ENCODE data around the gene PCDHGA9. TPM values are rescaled to one million over a fixed set of nuclear protein-coding genes. Genes with fewer than 3 reads are reported as not detected.

Gene PCDHGA9
- total RNA-seq, 2 experiments from 2014 or later = 5.7 to 5.9 TPM

GRCh38 chr5:141366016-141366896 is 36.3 kb upstream of the PCDHGA9 start:
- CTCF ChIA-PET (ENCODE audit: unreplicated experiment) = no interaction called here
- no peaks in the 10 kb centered on the region for H4K20me1 ChIP-seq (ENCODE audit: insufficient read depth, low read length)
- H3K36me3 ChIP-seq (ENCODE audit: insufficient read depth, low read length) = peaks cover 24% of the 10 kb centered on the region
- no peak for DNase-seq (ENCODE audit: low spot score)
- peaks cover 35% of the 10 kb centered on the region for H3K4me1 ChIP-seq (ENCODE audit: insufficient read depth, low read length, poor library complexity, severe bottlenecking)
- intact Hi-C loops (cut with micrococcal nuclease; ENCODE audit: unreplicated experiment) = no loop called here
- H3K9me2 ChIP-seq (ENCODE audit: insufficient read depth, low read length) = no peaks in the 10 kb centered on the region
- peaks cover 17% of the 10 kb centered on the region; the same call in 1 of the 2 replicates for H3K79me2 ChIP-seq (ENCODE audit: insufficient read depth, low read depth, low read length)
- no peak overlapping the region for H2AFZ ChIP-seq (ENCODE audit: low read length)
- POLR2A ChIA-PET = interaction anchor here (0.7 kb wide), 1 partner anchor 141 kb away, joined by 3 read pairs; no protein-coding TSS in a partner anchor
- H3K27ac ChIP-seq (ENCODE audit: low read depth, low read length, poor library complexity, severe bottlenecking) = no peak overlapping the region
- BruUV-seq (replicated peaks) = no TSS peak
- TF ChIP-seq EZH2phosphoT487 (IDR thresholded peaks at IDR 0.05; ENCODE audit: borderline replicate concordance, low read depth, low read length) = no peak
- TF ChIP-seq, protein P1, sequence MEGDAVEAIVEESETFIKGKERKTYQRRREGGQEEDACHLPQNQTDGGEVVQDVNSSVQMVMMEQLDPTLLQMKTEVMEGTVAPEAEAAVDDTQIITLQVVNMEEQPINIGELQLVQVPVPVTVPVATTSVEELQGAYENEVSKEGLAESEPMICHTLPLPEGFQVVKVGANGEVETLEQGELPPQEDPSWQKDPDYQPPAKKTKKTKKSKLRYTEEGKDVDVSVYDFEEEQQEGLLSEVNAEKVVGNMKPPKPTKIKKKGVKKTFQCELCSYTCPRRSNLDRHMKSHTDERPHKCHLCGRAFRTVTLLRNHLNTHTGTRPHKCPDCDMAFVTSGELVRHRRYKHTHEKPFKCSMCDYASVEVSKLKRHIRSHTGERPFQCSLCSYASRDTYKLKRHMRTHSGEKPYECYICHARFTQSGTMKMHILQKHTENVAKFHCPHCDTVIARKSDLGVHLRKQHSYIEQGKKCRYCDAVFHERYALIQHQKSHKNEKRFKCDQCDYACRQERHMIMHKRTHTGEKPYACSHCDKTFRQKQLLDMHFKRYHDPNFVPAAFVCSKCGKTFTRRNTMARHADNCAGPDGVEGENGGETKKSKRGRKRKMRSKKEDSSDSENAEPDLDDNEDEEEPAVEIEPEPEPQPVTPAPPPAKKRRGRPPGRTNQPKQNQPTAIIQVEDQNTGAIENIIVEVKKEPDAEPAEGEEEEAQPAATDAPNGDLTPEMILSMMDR (conservative IDR thresholded peaks at IDR 0.05; ENCODE audit: low read length) = no peak
- H3K4me3 ChIP-seq (ENCODE audit: low read depth, low read length, poor library complexity, severe bottlenecking) = no peak overlapping the region
- no peaks in the 10 kb centered on the region; the same call in 1 of the 2 replicates for H3K9me3 ChIP-seq (ENCODE audit: low read length)
- no peak overlapping the region for H3K4me2 ChIP-seq (ENCODE audit: low read length)

DNA sequence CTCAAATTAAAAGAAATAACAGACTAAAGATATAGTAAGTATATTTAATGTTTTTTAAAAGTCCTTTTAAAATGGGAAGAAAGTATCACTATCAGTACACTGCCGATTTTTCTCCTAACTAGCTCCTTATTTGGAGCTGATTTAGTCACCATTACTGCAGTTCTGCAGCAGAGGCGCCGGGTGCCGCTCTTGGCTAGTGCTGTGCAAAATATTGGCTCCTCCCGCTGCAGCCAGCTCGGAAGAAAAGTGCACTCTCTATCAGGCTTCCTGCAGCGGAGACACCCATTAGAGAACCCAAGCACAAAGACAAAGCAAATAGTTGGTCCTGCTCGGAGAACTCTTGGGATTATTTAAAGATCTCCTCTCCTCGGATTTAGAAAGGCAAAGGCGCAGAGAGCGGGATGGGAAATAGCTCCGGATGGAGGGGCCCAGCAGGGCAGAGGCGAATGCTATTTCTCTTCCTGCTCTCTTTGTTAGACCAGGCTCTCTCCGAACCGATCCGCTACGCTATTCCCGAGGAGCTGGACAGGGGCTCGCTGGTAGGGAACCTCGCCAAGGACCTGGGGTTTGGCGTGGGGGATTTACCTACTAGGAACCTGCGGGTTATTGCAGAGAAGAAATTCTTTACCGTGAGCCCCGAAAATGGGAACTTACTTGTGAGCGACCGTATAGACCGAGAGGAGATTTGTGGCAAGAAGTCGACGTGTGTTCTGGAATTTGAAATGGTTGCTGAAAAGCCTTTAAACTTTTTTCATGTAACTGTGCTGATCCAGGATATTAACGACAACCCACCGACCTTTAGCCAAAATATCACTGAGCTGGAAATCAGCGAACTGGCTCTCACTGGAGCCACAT is 32.4 kb upstream of the PCDHGA9 start, which contains the start of gene PCDHGB3:
TSS of gene PCDHGB3 (plus strand) at position 249 of the 855 bp plus-strand sequence. CDS start at position 402, 153 bp downstream.
- BruUV-seq (replicated peaks) = no TSS peak
- POLR2A ChIA-PET = interaction anchor here (0.5 to 1.6 kb wide), 12 partner anchors 11 to 685 kb away, joined by 3 to 7 read pairs (median 3); partner anchors contain the start of genes PCDHB15 and PCDHGB5
- Histone ChIP-seq H3K9me3 (ENCODE audit: low read length) (no peaks in the 10 kb centered on the region), H3K79me2 (ENCODE audit: insufficient read depth, low read depth, low read length) (no peaks in the 10 kb centered on the region), H3K4me2 (ENCODE audit: low read length) (peak within 1 kb of the TSS; percentile 55), H3K4me1 (ENCODE audit: insufficient read depth, low read length, poor library complexity, severe bottlenecking) (peaks cover 12% of the 10 kb centered on the region), H3K27ac (ENCODE audit: low read depth, low read length, poor library complexity, severe bottlenecking) (no peak within 1 kb of the TSS), H4K20me1 (ENCODE audit: insufficient read depth, low read length) (no peaks in the 10 kb centered on the region), H2AFZ (ENCODE audit: low read length) (peak within 1 kb of the TSS; percentile 73), H3K4me3 (ENCODE audit: low read depth, low read length, poor library complexity, severe bottlenecking) (peak within 1 kb of the TSS; percentile 34), H3K36me3 (ENCODE audit: insufficient read depth, low read length) (peaks cover 17% of the 10 kb centered on the region), H3K9me2 (ENCODE audit: insufficient read depth, low read length) (no peaks in the 10 kb centered on the region)
- no peak for TF ChIP-seq EZH2phosphoT487 (IDR thresholded peaks at IDR 0.05; ENCODE audit: borderline replicate concordance, low read depth, low read length)
- TF ChIP-seq, protein P1 (conservative IDR thresholded peaks at IDR 0.05; ENCODE audit: low read length) = peak; percentile 72
- peak; percentile 61 for DNase-seq (ENCODE audit: low spot score)
- intact Hi-C loops (cut with micrococcal nuclease; ENCODE audit: unreplicated experiment) = loop anchor here (5.0 kb wide), 1 partner anchor 187 kb away; no protein-coding TSS in a partner anchor
- CTCF ChIA-PET (ENCODE audit: unreplicated experiment) = interaction anchor here (0.6 to 1.5 kb wide), 10 partner anchors 10 to 194 kb away, joined by 3 to 5 read pairs (median 4); partner anchors contain the start of genes PCDHGA10, PCDHGA11 and PCDHGB2

Measured in OCI-LY7 (cell line).